Activated T-cell treated with anti-CD3 and anti-CD28 coated beads, Interleukin-2, amount 50 U/mL, for 4 hours (primary cell): ENCODE results near the gene DENND4B. TPM values are rescaled to one million over a fixed set of nuclear protein-coding genes. Genes with fewer than 3 reads are reported as not detected.

Experiments
- ATAC-seq, 2 donors: fragments of 200-7000 bp; cut with Tn5 transposase; one replicate each; pipeline ENCODE4 v1.10.0; 2021
- DNase-seq: peaks from one replicate; pipeline ENCODE4 v3.0.0-alpha.2; 2020
- H3K27me3 Mint-ChIP-seq: one replicate; pipeline ENCODE4 v1.8.0; 2021; ENCODE audit warnings: low read depth, mixed read lengths
- H3K36me3 Mint-ChIP-seq: one replicate; pipeline ENCODE4 v1.8.0; 2022; ENCODE audit warnings: mixed read lengths; ENCODE audit not compliant: insufficient read depth
- H3K4me1 Mint-ChIP-seq: one replicate; pipeline ENCODE4 v1.8.0; 2021; ENCODE audit warnings: low read depth, mixed read lengths
- H3K4me3 Mint-ChIP-seq: one replicate; pipeline ENCODE4 v1.8.0; 2021; ENCODE audit warnings: mild to moderate bottlenecking, moderate library complexity, mixed read lengths
- H3K9me3 Mint-ChIP-seq: one replicate; pipeline ENCODE4 v1.8.0; 2021; ENCODE audit warnings: mixed read lengths
- total RNA-seq, 3 donors: library from RNA; stranded (reverse); gene quantifications; one replicate each; pipeline ENCODE4 v1.2.1, GENCODE V29; 2021

DENND4B gene
- total RNA-seq, 3 donors from 2014 or later, result 110 to 117 (median 115) TPM

DNA sequence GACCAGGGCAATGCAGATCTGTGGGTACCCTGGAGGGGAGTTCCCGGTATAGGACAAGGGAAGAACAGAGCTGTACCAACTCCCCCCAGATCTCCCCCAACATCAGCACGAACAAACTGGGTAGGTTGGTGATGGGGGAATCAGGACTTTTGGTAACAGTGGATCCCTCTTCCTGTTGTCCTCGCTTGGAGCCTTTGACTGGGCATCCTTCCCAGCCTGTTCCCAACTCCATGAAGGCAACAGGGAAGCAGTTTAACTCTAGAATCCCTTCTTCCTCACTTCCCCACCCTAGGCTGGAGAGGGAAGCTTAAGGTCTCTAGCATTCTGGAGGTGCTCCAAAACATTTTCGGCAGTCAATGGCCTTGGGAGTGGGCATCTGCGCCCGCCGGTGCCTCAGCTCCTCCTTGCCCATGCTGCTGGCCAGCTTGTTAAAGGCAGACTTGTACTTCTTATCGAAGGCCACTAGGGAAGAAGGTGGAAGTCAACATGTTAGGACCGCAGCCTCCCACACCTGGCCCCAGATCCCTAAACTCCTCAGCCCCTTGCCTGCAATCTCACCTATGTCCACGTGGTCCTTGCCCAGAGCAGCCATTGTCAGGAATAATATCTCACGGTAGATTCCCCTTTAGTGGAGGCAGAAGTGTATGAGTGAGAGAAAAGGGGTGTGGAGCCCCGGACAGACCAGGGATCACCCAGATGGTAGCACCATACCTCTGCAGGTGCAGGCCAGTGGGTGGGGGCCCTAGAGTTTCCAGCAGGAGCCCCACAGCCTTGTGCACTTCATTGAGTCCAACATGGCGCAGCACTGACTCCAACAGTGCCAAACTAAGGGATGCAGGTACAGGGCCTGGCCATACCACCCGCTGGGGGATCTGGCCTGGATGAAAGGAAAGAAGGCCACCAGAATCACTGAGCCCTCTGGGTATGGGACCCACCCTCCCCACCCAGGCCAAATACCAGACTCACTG lies 16.3 kb downstream of the DENND4B start:
- DNase-seq (no peak), ATAC-seq (no peak)
- Mint-ChIP-seq H3K36me3 (peaks cover 10% of the 10 kb centered on the region), H3K4me1 (peaks cover 4% of the 10 kb centered on the region), H3K27me3 (no peaks in the 10 kb centered on the region), H3K9me3 (no peaks in the 10 kb centered on the region), H3K4me3 (no peak overlapping the region)

DNA sequence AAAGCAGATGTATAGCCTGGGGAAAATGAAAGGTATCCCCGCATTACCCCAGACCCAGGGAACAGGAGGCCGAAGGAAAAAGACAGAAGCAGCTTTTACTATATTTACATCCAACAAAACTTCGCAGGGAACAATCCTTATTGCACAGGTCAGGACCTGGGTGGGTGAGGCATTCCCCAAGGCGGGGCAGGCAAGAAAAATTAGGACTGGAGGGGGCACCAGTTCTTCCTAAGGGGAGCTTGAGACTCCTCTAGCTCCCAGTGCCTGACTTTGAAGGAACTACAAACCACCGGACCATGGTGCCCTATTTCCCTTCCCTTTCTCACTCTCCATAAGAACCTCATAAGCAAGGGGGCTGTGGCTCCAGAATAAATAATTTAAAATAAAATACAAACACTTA lies 17.1 kb downstream of the DENND4B start:
- Mint-ChIP-seq H3K9me3 (no peaks in the 10 kb centered on the region), H3K4me1 (peaks cover 4% of the 10 kb centered on the region), H3K4me3 (no peak overlapping the region), H3K27me3 (no peaks in the 10 kb centered on the region), H3K36me3 (peaks cover 6% of the 10 kb centered on the region)
- DNase-seq (no peak), ATAC-seq (no peak)

DNA sequence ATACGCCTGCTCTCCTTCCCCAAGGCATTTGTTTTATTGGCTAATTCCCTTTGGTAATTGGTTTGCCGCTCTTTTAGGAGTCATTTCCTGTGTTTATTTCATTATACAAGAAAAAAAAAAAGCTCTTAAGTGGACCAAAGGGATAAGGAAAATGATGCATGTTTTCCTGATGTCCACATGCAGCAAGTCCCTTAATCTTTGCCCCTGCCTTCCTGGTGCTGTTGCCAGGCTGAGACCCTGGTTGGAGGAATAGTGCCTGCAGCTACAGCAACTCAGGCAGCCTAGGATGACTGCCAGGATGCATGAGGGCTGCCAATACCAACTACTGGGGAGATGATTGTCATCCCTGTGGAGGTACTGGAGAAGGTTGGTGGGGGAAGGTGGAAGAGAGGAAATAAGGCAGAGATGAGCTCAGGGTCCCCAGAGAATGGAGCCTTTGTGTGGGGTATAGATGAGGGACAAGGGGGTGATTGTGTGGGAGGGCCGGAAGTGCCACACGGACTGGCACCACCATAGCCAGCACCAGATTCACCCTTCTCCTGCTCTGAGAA lies 17.7 kb downstream of the DENND4B start:
- Mint-ChIP-seq H3K27me3 (no peaks in the 10 kb centered on the region), H3K4me1 (peaks cover 6% of the 10 kb centered on the region), H3K36me3 (peaks cover 4% of the 10 kb centered on the region), H3K9me3 (no peaks in the 10 kb centered on the region), H3K4me3 (no peak overlapping the region)
- ATAC-seq (no peak), DNase-seq (no peak)

DNA sequence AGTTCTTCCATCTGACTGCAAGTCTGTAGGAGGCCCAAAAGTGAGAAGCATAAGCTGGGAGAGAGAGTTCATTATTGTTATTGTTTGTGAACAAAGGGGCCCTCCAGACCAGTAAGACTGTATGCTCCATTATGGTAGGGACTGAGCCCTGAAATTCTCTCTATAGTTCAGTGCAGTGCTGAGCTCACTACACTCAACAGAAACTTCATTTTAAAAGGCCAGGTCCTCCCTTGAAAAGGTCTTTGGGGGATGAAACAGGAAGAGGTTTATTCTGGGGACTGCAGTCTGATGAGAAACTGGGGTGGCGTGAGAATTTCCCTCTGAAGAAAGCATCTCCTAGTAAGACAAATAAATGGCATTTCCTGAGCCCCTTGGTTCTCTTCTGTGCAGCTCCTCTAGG lies 18.3 kb downstream of the DENND4B start:
- peaks cover 4% of the 10 kb centered on the region for H3K36me3 Mint-ChIP-seq
- no peaks in the 10 kb centered on the region for H3K27me3 Mint-ChIP-seq
- H3K9me3 Mint-ChIP-seq, result no peaks in the 10 kb centered on the region
- ATAC-seq (no peak), DNase-seq (no peak)
- H3K4me1 Mint-ChIP-seq, result peaks cover 8% of the 10 kb centered on the region
- no peak overlapping the region for H3K4me3 Mint-ChIP-seq

DNA sequence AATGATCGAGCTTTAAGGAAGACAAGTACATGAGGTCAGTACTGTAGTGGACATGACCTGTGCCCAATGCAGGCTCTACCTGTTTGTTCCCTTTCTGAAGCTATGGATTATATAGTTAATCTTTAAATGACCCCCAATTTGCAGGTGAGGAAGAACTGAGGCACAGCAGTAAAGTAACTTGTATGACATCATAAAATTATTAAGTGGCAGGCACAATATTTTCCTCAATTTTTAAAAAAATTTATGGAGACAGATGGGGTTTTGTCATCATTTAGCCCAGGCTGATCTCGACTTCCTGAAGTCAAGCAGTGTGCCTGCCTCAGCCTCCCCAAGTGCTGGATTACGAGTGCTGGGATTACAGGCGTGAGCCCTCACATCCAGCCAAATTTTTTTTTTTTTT lies 20.1 kb downstream of the DENND4B start:
- Mint-ChIP-seq H3K4me3 (no peak overlapping the region), H3K4me1 (peaks cover 12% of the 10 kb centered on the region), H3K27me3 (no peaks in the 10 kb centered on the region), H3K36me3 (peaks cover 4% of the 10 kb centered on the region), H3K9me3 (no peaks in the 10 kb centered on the region)
- ATAC-seq, result no peak
- DNase-seq, result no peak

DNA sequence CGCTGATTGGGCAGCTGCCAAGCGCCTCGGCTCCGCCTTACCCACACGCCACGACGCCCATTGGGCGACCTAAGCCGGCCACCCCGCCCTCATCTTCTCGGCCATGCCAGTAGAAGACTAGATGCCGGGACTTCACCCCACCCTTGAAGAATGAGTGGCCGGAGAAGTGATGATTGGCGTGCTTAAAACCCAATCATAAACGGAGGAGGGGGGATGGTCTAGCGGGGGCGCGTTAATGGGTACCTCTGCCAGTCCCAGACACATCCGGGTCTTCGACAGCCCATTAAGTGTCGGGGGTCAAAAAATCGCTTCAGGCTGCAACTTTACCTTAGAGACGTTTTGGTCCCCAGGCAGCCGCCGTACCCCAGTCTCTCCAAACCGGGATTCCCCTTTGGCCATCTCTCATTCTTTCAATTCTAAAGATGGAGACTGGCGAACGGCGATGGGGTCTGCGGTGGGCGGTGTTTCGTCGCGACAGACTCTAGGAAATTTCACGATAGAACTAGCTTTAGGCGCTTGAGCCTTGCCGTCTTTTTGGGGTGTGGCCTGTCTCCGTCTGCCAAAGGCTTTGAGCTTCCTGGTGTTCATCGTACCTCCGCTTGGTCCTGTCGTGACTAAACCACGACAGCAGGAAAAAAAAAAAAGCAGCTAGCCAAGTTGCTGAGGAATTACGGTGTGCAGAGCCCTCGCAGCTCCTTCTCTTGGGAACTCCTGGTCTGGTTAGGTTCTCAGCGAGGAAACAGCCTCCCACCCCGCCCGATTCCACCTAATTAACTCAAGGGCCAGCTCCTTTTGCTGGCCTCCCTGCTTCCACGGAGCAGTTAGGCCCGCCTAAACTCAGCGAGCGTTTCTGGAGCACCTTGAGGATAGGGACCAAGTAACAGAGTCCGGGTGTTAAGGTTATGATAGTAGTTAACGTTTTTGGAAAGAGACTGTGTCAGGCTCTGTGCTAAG lies 23.3 kb downstream of the DENND4B start, which contains the start of gene GATAD2B:
GATAD2B (minus strand) TSS at position 1 of the 954 bp plus-strand sequence. CDS start 94,625 bp downstream, outside the sequence.
- Mint-ChIP-seq H3K36me3 (peaks cover 6% of the 10 kb centered on the region), H3K9me3 (no peaks in the 10 kb centered on the region), H3K27me3 (no peaks in the 10 kb centered on the region), H3K4me3 (peak within 1 kb of the TSS; percentile 95), H3K4me1 (peaks cover 42% of the 10 kb centered on the region)
- peak; percentile 95 for ATAC-seq
- DNase-seq, result peak; percentile 97

DNA sequence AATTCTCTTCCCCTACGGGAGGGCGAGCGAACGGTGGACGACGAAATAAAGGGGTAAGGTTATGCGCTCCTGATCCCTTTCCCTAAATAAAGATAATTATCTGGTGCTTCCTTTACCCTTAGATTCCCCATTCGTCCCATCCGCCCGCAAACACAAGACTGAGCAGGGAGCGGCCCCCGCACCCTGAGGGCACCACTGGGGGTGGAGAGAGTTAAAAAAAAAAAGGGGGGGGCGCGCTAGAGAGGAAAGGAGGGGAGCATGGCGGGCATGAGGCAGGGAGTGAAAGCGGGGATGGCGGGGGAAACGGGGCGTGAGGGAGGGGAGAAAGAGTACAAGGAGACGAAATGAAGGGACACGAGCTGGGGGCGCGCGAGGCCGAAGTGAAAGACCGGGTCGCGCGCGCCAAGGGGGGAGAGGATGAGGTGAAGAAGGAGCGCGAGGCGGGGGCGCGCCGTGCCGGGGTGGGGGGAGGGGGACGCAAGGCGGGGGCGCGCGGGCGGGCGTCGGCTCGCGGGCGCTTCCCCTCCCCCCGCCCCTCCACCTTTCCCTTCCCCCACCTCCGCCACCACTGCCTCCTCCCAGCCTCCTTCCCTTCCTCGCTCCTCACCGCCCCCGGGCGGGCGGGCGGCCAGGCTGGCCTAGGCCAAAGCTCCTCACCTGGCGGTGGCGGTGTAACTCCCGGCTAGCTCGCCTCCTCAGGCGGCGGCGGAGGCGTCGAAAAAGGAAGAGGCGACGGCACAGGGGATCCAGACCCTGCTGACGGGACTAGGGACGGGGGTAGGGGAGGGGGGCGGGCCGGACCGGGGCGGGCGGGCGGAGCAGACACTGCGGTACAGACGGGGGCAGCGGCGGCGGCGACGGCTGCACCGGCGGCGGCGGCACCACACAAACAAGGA lies 24.2 kb downstream of the DENND4B start:
- peaks cover 44% of the 10 kb centered on the region for H3K4me1 Mint-ChIP-seq
- DNase-seq, result peak; percentile 61
- ATAC-seq, result peak; percentile 26 to 32
- H3K9me3 Mint-ChIP-seq, result no peaks in the 10 kb centered on the region
- H3K4me3 Mint-ChIP-seq, result peak overlapping the region; percentile 95
- no peaks in the 10 kb centered on the region for H3K27me3 Mint-ChIP-seq
- peaks cover 12% of the 10 kb centered on the region for H3K36me3 Mint-ChIP-seq

DNA sequence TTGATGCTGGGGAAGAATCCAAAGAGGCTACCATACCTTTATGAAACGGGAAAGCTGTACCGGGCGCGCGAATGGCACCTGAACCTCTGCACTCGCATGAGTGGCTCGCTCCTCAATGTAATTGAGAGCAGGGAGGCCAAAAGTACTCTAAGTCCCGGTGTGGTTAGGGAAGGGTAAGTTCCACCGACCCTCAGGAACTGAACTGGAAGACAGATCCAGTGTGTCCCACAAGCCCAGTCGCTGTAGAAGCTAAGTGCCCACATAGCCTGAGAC lies 24.8 kb downstream of the DENND4B start:
- ATAC-seq (no peak), DNase-seq (no peak)
- Mint-ChIP-seq H3K4me1 (peaks cover 44% of the 10 kb centered on the region), H3K4me3 (peak overlapping the region; percentile 95), H3K36me3 (peaks cover 12% of the 10 kb centered on the region), H3K9me3 (no peaks in the 10 kb centered on the region), H3K27me3 (no peaks in the 10 kb centered on the region)

DNA sequence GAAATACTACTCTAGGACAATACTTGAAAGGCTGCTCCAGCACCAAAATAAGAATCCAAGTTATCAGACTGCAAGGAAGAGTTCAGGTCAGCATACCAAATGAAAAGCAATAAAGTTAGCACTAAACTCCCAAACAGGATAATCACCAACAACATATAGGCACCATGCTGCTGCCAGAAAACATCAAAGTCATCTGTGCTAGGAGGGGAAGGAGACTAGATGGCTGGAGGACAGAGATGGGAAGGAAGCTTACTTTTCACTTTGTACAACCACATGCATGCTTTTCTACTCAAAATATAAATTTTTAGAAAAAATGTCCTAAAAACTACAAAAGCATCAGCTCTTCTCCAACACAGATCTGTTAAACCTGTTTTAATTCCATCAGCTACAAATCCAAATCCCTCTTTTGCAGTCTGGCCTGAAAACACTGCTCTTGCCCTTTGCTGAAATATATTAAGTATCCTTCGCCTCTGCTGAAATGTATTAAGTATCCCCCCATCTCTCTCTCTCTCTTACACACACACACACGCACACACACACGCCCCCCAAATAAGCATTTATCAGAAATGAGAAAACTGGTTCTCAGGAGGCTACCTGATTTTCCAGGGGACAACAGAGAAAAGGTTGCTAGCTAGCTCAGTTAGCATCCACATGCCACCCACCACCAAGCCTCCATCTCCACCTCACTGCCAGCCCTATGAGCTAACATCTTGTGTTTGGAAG lies 25.3 kb downstream of the DENND4B start:
- H3K4me1 Mint-ChIP-seq, result peaks cover 46% of the 10 kb centered on the region
- H3K9me3 Mint-ChIP-seq, result no peaks in the 10 kb centered on the region
- ATAC-seq (no peak), DNase-seq (no peak)
- H3K4me3 Mint-ChIP-seq, result peak overlapping the region; percentile 95
- peaks cover 13% of the 10 kb centered on the region for H3K36me3 Mint-ChIP-seq
- H3K27me3 Mint-ChIP-seq, result no peaks in the 10 kb centered on the region

DNA sequence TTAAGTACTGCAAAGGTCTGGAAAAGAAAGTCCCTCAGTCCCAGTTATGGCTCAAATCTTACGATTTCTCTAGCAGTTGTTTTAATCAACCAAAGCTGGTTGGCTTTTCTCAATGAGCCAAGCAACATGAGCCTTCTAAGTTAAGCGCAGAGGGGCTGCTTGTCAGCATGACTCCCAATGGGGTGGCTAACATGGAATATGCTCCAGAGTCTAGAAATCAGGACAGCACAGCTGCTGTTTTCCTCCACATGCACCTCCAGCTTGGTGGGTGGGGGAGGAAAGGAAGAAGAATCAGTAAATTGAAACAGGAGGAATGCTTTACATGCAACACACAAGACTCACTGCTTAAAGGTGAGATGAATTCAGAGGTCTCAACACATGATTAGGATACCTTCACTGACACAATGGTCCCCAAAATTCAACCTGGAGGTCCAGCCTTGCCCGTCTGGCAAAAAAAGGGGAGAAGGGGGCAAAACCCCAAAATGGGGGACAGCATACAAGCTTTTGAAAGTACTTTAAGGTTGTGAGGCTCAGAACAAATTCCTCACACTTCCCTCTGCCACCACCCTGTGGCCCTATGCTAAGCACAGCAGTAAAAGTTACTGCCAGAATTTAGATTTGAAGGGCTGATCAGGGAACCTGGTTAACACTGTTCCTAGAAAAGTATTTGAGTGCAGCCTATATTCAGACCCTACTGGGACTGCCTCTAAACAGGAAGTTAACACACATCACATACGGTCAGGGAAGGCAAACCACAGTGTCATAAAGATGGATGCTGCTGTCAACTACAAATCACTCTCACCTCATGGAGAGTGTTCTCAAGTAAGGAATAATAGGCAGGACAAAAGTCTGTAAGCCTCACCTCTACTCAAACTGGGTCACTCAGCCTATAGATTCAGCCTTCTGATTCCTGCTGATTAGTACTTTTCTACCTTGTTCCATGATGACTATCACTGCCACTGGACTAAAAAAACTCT lies 26.4 kb downstream of the DENND4B start:
- Mint-ChIP-seq H3K9me3 (no peaks in the 10 kb centered on the region), H3K4me3 (peak overlapping the region; percentile 95), H3K36me3 (peaks cover 15% of the 10 kb centered on the region), H3K4me1 (peaks cover 54% of the 10 kb centered on the region), H3K27me3 (no peaks in the 10 kb centered on the region)
- DNase-seq (no peak), ATAC-seq (no peak)

DNA sequence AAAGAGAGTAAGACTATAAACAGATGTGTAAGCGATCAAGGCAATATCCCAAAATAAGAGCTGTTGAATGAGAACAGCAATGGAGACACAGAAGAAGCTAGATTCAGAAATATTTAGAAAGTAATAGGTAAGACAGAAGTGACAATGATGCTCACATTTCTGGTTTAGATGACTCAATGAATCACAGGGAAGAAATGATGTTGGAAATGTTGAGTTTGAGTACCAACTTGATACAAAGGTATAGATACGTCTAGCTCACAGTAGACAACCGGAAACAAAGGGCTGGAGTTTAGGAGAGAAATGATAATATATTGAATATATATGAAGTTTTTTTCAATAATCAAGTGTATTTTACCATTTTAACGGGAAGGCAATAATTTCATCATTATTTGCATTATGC lies 30.2 kb downstream of the DENND4B start:
- Mint-ChIP-seq H3K4me3 (no peak overlapping the region), H3K4me1 (peaks cover 58% of the 10 kb centered on the region), H3K36me3 (peaks cover 14% of the 10 kb centered on the region), H3K27me3 (no peaks in the 10 kb centered on the region), H3K9me3 (no peaks in the 10 kb centered on the region)
- ATAC-seq (peak in 1 of 2 donors; percentile 39), DNase-seq (no peak)

DNA sequence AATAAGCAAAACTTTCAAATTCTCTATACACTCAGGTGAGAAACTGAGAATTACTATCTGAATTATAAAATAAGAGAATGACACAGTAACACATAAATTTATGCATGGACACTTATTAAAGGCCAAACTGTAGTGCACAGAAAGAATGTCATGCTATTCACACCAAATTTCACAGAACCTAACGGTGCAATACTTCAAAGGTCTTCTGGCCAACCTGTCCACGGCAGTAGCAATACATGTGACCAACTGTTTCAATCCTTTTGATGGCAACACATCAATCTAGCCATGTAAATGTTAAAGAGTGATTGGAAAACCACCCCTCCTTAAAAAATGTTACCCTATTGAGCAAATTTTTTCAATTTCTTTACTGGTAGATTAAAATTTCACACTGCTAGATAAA lies 34.2 kb downstream of the DENND4B start:
- peaks cover 8% of the 10 kb centered on the region for H3K36me3 Mint-ChIP-seq
- no peaks in the 10 kb centered on the region for H3K9me3 Mint-ChIP-seq
- no peaks in the 10 kb centered on the region for H3K27me3 Mint-ChIP-seq
- H3K4me1 Mint-ChIP-seq, result peaks cover 30% of the 10 kb centered on the region
- no peak for ATAC-seq
- no peak overlapping the region for H3K4me3 Mint-ChIP-seq
- DNase-seq, result no peak
